NCI-H1417 treated with DMSO at 0.1 percent for 48 hours (cell line): ENCODE measurements around the gene KIAA1755.
"Not testable (repeated sequence)": the region's sequence is repeated elsewhere in the genome, so short reads cannot be mapped to it uniquely, and the experiment has no call there.

Experiments
- DNase-seq: peaks from one replicate; lab custom pipeline; 2025; lab: John Stamatoyannopoulos, UW

KIAA1755 gene

GRCh38 chr20:38260025-38260377 lies 534 bp downstream of the KIAA1755 start:
- DNase-seq: no peak

GRCh38 chr20:38258545-38259215 lies 1.9 kb downstream of the KIAA1755 start:
- DNase-seq: no peak

- no peak for DNase-seq
Observed at GRCh38 chr20:38256966-38257365, 3.6 kb downstream of the KIAA1755 start.

GRCh38 chr20:38256021-38256420 lies 4.5 kb downstream of the KIAA1755 start:
- DNase-seq: no peak

- no peak for DNase-seq
Observed at GRCh38 chr20:38255393-38255792, 5.1 kb downstream of the KIAA1755 start.

GRCh38 chr20:38254621-38255020 lies 5.9 kb downstream of the KIAA1755 start:
- not testable (repeated sequence) for DNase-seq

GRCh38 chr20:38253571-38253970 lies 7.0 kb downstream of the KIAA1755 start:
- DNase-seq: no peak

GRCh38 chr20:38252292-38253288 lies 7.9 kb downstream of the KIAA1755 start:
- DNase-seq: no peak

- not testable (repeated sequence) for DNase-seq
Observed at GRCh38 chr20:38251441-38251840, 9.1 kb downstream of the KIAA1755 start.

- no peak for DNase-seq
Observed at GRCh38 chr20:38250609-38251008, 9.9 kb downstream of the KIAA1755 start.

- no peak for DNase-seq
Observed at GRCh38 chr20:38249536-38250310, 10.8 kb downstream of the KIAA1755 start.

- DNase-seq: no peak
Observed at GRCh38 chr20:38248133-38248532, 12.4 kb downstream of the KIAA1755 start.

- DNase-seq: not testable (repeated sequence)
Observed at GRCh38 chr20:38247725-38248124, 12.8 kb downstream of the KIAA1755 start.

- no peak for DNase-seq
Observed at GRCh38 chr20:38247166-38247509, 13.4 kb downstream of the KIAA1755 start.

- no peak for DNase-seq
Observed at GRCh38 chr20:38246357-38247165, 14.0 kb downstream of the KIAA1755 start.

- no peak for DNase-seq
Observed at GRCh38 chr20:38245753-38246152, 14.8 kb downstream of the KIAA1755 start.

- DNase-seq: no peak
Observed at GRCh38 chr20:38243709-38244020, 16.9 kb downstream of the KIAA1755 start.

- DNase-seq: no peak
Observed at GRCh38 chr20:38242848-38243708, 17.5 kb downstream of the KIAA1755 start.

- no peak for DNase-seq
Observed at GRCh38 chr20:38241201-38241600, 19.3 kb downstream of the KIAA1755 start.

GRCh38 chr20:38239441-38239840 lies 21.1 kb downstream of the KIAA1755 start:
- no peak for DNase-seq

GRCh38 chr20:38238829-38239228 lies 21.7 kb downstream of the KIAA1755 start:
- no peak for DNase-seq
